Lower lobe of right lung (tissue), 2 donors: Measurements from ENCODE around the gene ACP1. TPM values are rescaled to one million over a fixed set of nuclear protein-coding genes. Genes with fewer than 3 reads are reported as not detected.

Experiments used
- ATAC-seq, 2 donors: fragments of 200-7000 bp; cut with Tn5 transposase; one replicate each; pipeline ENCODE4 v1.9.1; 2020 to 2022; ENCODE audit warnings: mild to moderate bottlenecking in 2 of 2, moderate library complexity in 2 of 2
- DNase-seq: peaks from one replicate; pipeline ENCODE4 v3.0.0-alpha.2; 2020
- H3K27ac ChIP-seq: fragments of 200-600 bp; one replicate; pipeline ENCODE4 v1.8.0; 2022
- H3K27me3 ChIP-seq: fragments of 200-600 bp; one replicate; pipeline ENCODE4 v1.8.0; 2022; ENCODE audit warnings: low read depth
- H3K36me3 ChIP-seq: fragments of 200-600 bp; one replicate; pipeline ENCODE4 v1.8.0; 2022; ENCODE audit warnings: mild to moderate bottlenecking
- H3K4me1 ChIP-seq: fragments of 200-600 bp; one replicate; pipeline ENCODE4 v1.8.0; 2022
- H3K4me3 ChIP-seq: fragments of 200-600 bp; one replicate; pipeline ENCODE4 v1.8.0; 2022; ENCODE audit warnings: mild to moderate bottlenecking
- H3K9me3 ChIP-seq: fragments of 200-600 bp; one replicate; pipeline ENCODE4 v1.8.0; 2022
- CTCF ChIP-seq: fragments of 200-600 bp; IDR thresholded peaks from one replicate; pipeline ENCODE4 v1.8.0; 2022; ENCODE audit warnings: antibody characterized with exemption, mild to moderate bottlenecking
- intact Hi-C: fragments of 100-400 bp; cut with DNase I; formaldehyde crosslinking; loops from one replicate; pipeline ENCODE4 v1.11.0; 2022
- total RNA-seq: library from RNA; stranded (reverse); fragmentation: NEBNext Ultra II Directional; extraction: Animal tissue kit (Norgen Biotek cat#: 25700); gene quantifications from one replicate; pipeline ENCODE4 v1.2.1, GENCODE V29; 2021
- donor health status: DM: no; HTN: yes; CAD: no; lungs with severe emphysema.

The ACP1 gene
- total RNA-seq, 1 donor from 2014 or later = 68.6 TPM

- no peak for TF ChIP-seq CTCF
- peak; percentile 9 to 50 for ATAC-seq
- Histone ChIP-seq H3K4me1 (no peaks in the 10 kb centered on the region), H3K9me3 (no peaks in the 10 kb centered on the region), H3K4me3 (no peak overlapping the region), H3K27ac (no peak overlapping the region), H3K36me3 (no peaks in the 10 kb centered on the region), H3K27me3 (no peaks in the 10 kb centered on the region)
- intact Hi-C loops = no loop called here
- DNase-seq = no peak
Observed at GRCh38 chr2:319059-319600, 54.4 kb downstream of the ACP1 start.

GRCh38 chr2:320561-320960 is 55.8 kb downstream of the ACP1 start:
- H3K9me3 ChIP-seq = no peaks in the 10 kb centered on the region
- TF ChIP-seq CTCF = no peak
- no peak for ATAC-seq

GRCh38 chr2:322326-322725 is 57.6 kb downstream of the ACP1 start:
- no peaks in the 10 kb centered on the region for H3K4me1 ChIP-seq
- ATAC-seq (no peak), DNase-seq (no peak)
- no peak overlapping the region for H3K4me3 ChIP-seq
- H3K36me3 ChIP-seq = no peaks in the 10 kb centered on the region
- H3K27ac ChIP-seq = no peak overlapping the region
- H3K9me3 ChIP-seq = no peaks in the 10 kb centered on the region
- intact Hi-C loops = no loop called here
- H3K27me3 ChIP-seq = no peaks in the 10 kb centered on the region
- no peak for TF ChIP-seq CTCF

More at GRCh38 chr2:320561-320960, 55.8 kb downstream of the ACP1 start:
- DNase-seq = no peak
- Histone ChIP-seq H3K27ac (no peak overlapping the region), H3K4me3 (no peak overlapping the region), H3K36me3 (no peaks in the 10 kb centered on the region), H3K27me3 (no peaks in the 10 kb centered on the region), H3K4me1 (no peaks in the 10 kb centered on the region)
- intact Hi-C loops = no loop called here

- H3K4me3 ChIP-seq = no peak overlapping the region
- H3K9me3 ChIP-seq = no peaks in the 10 kb centered on the region
- intact Hi-C loops = no loop called here
- H3K27ac ChIP-seq = no peak overlapping the region
- H3K36me3 ChIP-seq = no peaks in the 10 kb centered on the region
- no peak for ATAC-seq
- no peaks in the 10 kb centered on the region for H3K27me3 ChIP-seq
- no peaks in the 10 kb centered on the region for H3K4me1 ChIP-seq
- TF ChIP-seq CTCF = no peak
- no peak for DNase-seq
Observed at GRCh38 chr2:323035-323434, 58.3 kb downstream of the ACP1 start.

Other genes with a start within 250 kb of the ACP1 start
- gene FAM110C, start 218.4 kb upstream of the ACP1 start, total RNA-seq = 3.6 TPM
- 42.2 TPM for gene SH3YL1, start 915 bp upstream of the ACP1 start, total RNA-seq
- 6.7 TPM for gene ALKAL2, start 23.1 kb downstream of the ACP1 start, total RNA-seq